Natural killer cell (primary cell): ENCODE measurements around the gene PHOSPHO1. TPM values are rescaled to one million over a fixed set of nuclear protein-coding genes. Genes with fewer than 3 reads are reported as not detected.
"Not testable (repeated sequence)": the region's sequence is repeated elsewhere in the genome, so short reads cannot be mapped to it uniquely, and the experiment has no call there.

Experiments
- ATAC-seq, 3 donors: fragments of 150-1000 bp in 2 of 3; fragments of 200-7000 bp in 1 of 3; cut with Tn5 transposase; 1 replicate in 1 of 3; 2 replicates in 2 of 3; pipeline ENCODE4 v1.10.0; 2021; ENCODE audit warnings: mild to moderate bottlenecking in 2 of 3, moderate library complexity in 2 of 3
- DNase-seq, 2 donors: peaks; one replicate each; pipeline versions ENCODE4 v3.0.0 to v3.0.0-alpha.2; 2013 to 2021; ENCODE audit warnings: mixed read lengths in 1 of 2
- H3K27ac ChIP-seq: one replicate; pipeline ENCODE4 v1.5.1; 2013; ENCODE audit warnings: mild to moderate bottlenecking, low read length
- H3K27me3 ChIP-seq: one replicate; pipeline ENCODE4 v1.6.1; 2013; ENCODE audit warnings: low read length; ENCODE audit not compliant: control insufficient read depth, insufficient read depth
- H3K36me3 ChIP-seq: one replicate; pipeline ENCODE4 v1.6.1; 2013; ENCODE audit warnings: low read length; ENCODE audit not compliant: control insufficient read depth, insufficient read depth
- H3K4me1 ChIP-seq: one replicate; pipeline ENCODE4 v1.6.1; 2013; ENCODE audit warnings: low read length; ENCODE audit not compliant: control insufficient read depth, insufficient read depth
- H3K4me3 ChIP-seq: one replicate; pipeline ENCODE4 v1.5.1; 2013; ENCODE audit warnings: low read length
- H3K9me3 ChIP-seq: one replicate; pipeline ENCODE4 v1.6.1; 2013; ENCODE audit warnings: low read length; ENCODE audit not compliant: control insufficient read depth, insufficient read depth
- H3K27ac Mint-ChIP-seq, 2 donors: one replicate each; pipeline ENCODE4 v1.8.0; 2022; ENCODE audit warnings: mild to moderate bottlenecking in 2 of 2, mixed read lengths in 2 of 2, moderate library complexity in 1 of 2
- H3K27me3 Mint-ChIP-seq, 2 donors: one replicate each; pipeline ENCODE4 v1.8.0; 2022; ENCODE audit warnings: low read depth in 2 of 2, mixed read lengths in 2 of 2
- H3K36me3 Mint-ChIP-seq: one replicate; pipeline ENCODE4 v1.8.0; 2022; ENCODE audit warnings: mixed read lengths
- H3K4me1 Mint-ChIP-seq, 2 donors: one replicate each; pipeline ENCODE4 v1.8.0; 2022; ENCODE audit warnings: mixed read lengths in 2 of 2
- H3K4me3 Mint-ChIP-seq: one replicate; pipeline ENCODE4 v1.8.0; 2022; ENCODE audit warnings: mild to moderate bottlenecking, moderate library complexity, mixed read lengths
- H3K9me3 Mint-ChIP-seq, 2 donors: one replicate each; pipeline ENCODE4 v1.8.0; 2022; ENCODE audit warnings: mixed read lengths in 2 of 2
- CTCF ChIP-seq: fragments of 200-600 bp; IDR thresholded peaks from one replicate; pipeline ENCODE4 v1.8.0; 2022; ENCODE audit warnings: antibody characterized with exemption
- WGBS: methylation state at CpG from one replicate; pipeline ENCODE4 v1.1.7; 2013; ENCODE audit warnings: missing lambda C conversion rate; ENCODE audit not compliant: insufficient coverage; 5-methylcytosine and 5-hydroxymethylcytosine counted together
- intact Hi-C: fragments of 100-400 bp; cut with micrococcal nuclease; formaldehyde crosslinking; loops from one replicate; pipeline ENCODE4 v1.14.2; 2022
- total RNA-seq, 4 donors: library from RNA; stranded (reverse); fragments of 120-200 nt in 1 of 4; gene quantifications; one replicate each; pipeline versions ENCODE4 v1.2.3 to v1.2.4, GENCODE V29; 2013 to 2022

The PHOSPHO1 gene
- total RNA-seq, 3 donors from 2014 or later (not counting 1 experiment from before 2014, with no cell fraction given): 1.7 TPM; not detected in 2

- TF ChIP-seq CTCF: no peak
- intact Hi-C loops: no loop called here
- no peaks in the 10 kb centered on the region for H3K9me3 ChIP-seq
- peak overlapping the region; percentile 30 for H3K27ac ChIP-seq
- no peaks in the 10 kb centered on the region for H3K27me3 ChIP-seq
- Mint-ChIP-seq H3K4me3 (peak overlapping the region; percentile 45), H3K27ac (peak overlapping the region; percentile 100), H3K9me3 (no peaks in the 10 kb centered on the region), H3K36me3 (no peaks in the 10 kb centered on the region), H3K27me3 (peaks cover 0 to 2% of the 10 kb centered on the region in 2 donors), H3K4me1 (peaks cover 32 to 40% of the 10 kb centered on the region in 2 donors)
- no peak for ATAC-seq
- H3K36me3 ChIP-seq: no peaks in the 10 kb centered on the region
- DNase-seq: peak in 1 of 2 donors; percentile 40
- H3K4me1 ChIP-seq: peaks cover 25% of the 10 kb centered on the region
- WGBS: 62% methylated on average over 3 of the region's 4 CpGs
- H3K4me3 ChIP-seq: no peak overlapping the region
Measured at GRCh38 chr17:49190932-49191331, 39.7 kb downstream of the PHOSPHO1 start.

GRCh38 chr17:49187301-49187700, 43.3 kb downstream of the PHOSPHO1 start:
- no peaks in the 10 kb centered on the region for H3K36me3 Mint-ChIP-seq
- 100% methylated on average over 1 of the region's 3 CpGs for WGBS
- no peak for DNase-seq
- H3K27me3 Mint-ChIP-seq: no peaks in the 10 kb centered on the region
- no peaks in the 10 kb centered on the region for H3K36me3 ChIP-seq
- no peak for TF ChIP-seq CTCF
- no peak for ATAC-seq
- no peak overlapping the region for H3K4me3 ChIP-seq
- intact Hi-C loops: loop anchor here (10.0 kb wide), 1 partner anchor 208 kb away; no protein-coding TSS in a partner anchor
- no peak overlapping the region for H3K27ac Mint-ChIP-seq
- no peak overlapping the region for H3K27ac ChIP-seq
- no peak overlapping the region for H3K4me3 Mint-ChIP-seq
- peaks cover 18 to 26% of the 10 kb centered on the region in 2 donors for H3K4me1 Mint-ChIP-seq
- peaks cover 11% of the 10 kb centered on the region for H3K4me1 ChIP-seq
- no peaks in the 10 kb centered on the region for H3K9me3 Mint-ChIP-seq
- no peaks in the 10 kb centered on the region for H3K27me3 ChIP-seq
- peaks cover 10% of the 10 kb centered on the region for H3K9me3 ChIP-seq

GRCh38 chr17:49185381-49185780, 45.2 kb downstream of the PHOSPHO1 start:
- not testable (repeated sequence) for H3K36me3 Mint-ChIP-seq, H3K27ac Mint-ChIP-seq, ATAC-seq, H3K4me3 Mint-ChIP-seq, DNase-seq, H3K27me3 ChIP-seq, H3K9me3 ChIP-seq, H3K36me3 ChIP-seq, H3K27me3 Mint-ChIP-seq, H3K27ac ChIP-seq, H3K9me3 Mint-ChIP-seq, H3K4me3 ChIP-seq
- intact Hi-C loops: loop anchor here (10.0 kb wide), 1 partner anchor 209 kb away; no protein-coding TSS in a partner anchor
- peaks cover 10% of the 10 kb centered on the region for H3K4me1 ChIP-seq
- peaks cover 8 to 16% of the 10 kb centered on the region in 2 donors for H3K4me1 Mint-ChIP-seq
- 100% methylated on average over 1 of the region's 1 CpG for WGBS

GRCh38 chr17:49184522-49184921, 46.1 kb downstream of the PHOSPHO1 start:
- H3K36me3 Mint-ChIP-seq, DNase-seq, H3K27me3 Mint-ChIP-seq, ATAC-seq, H3K27ac ChIP-seq, H3K9me3 Mint-ChIP-seq, H3K36me3 ChIP-seq, H3K27me3 ChIP-seq, H3K4me3 ChIP-seq, H3K4me3 Mint-ChIP-seq, H3K9me3 ChIP-seq, H3K27ac Mint-ChIP-seq: not testable (repeated sequence)
- intact Hi-C loops: loop anchor here (10.0 kb wide), 1 partner anchor 210 kb away; no protein-coding TSS in a partner anchor
- H3K4me1 ChIP-seq: peaks cover 16% of the 10 kb centered on the region
- peaks cover 9 to 13% of the 10 kb centered on the region in 2 donors for H3K4me1 Mint-ChIP-seq
